HL-60/S4 treated with retinoic acid at 250 ng/mL for 4 days and 3 days (cell line): ENCODE data around the gene B4GALT2.

ENCODE experiments used
- in situ Hi-C: fragments of 300-500 bp; cut with MboI; formaldehyde crosslinking; loops from 2 replicates; pipeline ENCODE4 v1.7.0; 2022; ENCODE audit warnings: low sequenced_read_pairs

B4GALT2 gene

GRCh38 chr1:43969746-43970466, 9.1 kb upstream of the B4GALT2 start, which contains the start of gene DPH2:
TSS of gene DPH2 (plus strand) at chr1:43970010. CDS start at chr1:43970176, 166 bp downstream.
- in situ Hi-C loops, result no loop called here

- in situ Hi-C loops, result no loop called here
These were observed 8.5 kb upstream of the B4GALT2 start for GRCh38 chr1:43970502-43970901.

- in situ Hi-C loops, result no loop called here
These were observed 8.1 kb upstream of the B4GALT2 start for GRCh38 chr1:43970911-43971310.

- in situ Hi-C loops, result no loop called here
These were observed 7.6 kb upstream of the B4GALT2 start for GRCh38 chr1:43971336-43971980.

GRCh38 chr1:43973981-43974442, 5.0 kb upstream of the B4GALT2 start:
- in situ Hi-C loops, result no loop called here

GRCh38 chr1:43974443-43975248, 4.4 kb upstream of the B4GALT2 start, which contains the start of gene ATP6V0B:
TSS of gene ATP6V0B (plus strand) at chr1:43974960. CDS start at chr1:43975041, 81 bp downstream.
- in situ Hi-C loops, result no loop called here

- in situ Hi-C loops, result no loop called here
These were observed 3.6 kb upstream of the B4GALT2 start for GRCh38 chr1:43975249-43975961.

- in situ Hi-C loops, result no loop called here
These were observed 3.0 kb upstream of the B4GALT2 start for GRCh38 chr1:43976045-43976444.

GRCh38 chr1:43976890-43977289, 2.1 kb upstream of the B4GALT2 start:
- in situ Hi-C loops, result no loop called here

GRCh38 chr1:43977376-43978263, 1.4 kb upstream of the B4GALT2 start:
- in situ Hi-C loops, result no loop called here

GRCh38 chr1:43978264-43978550, 803 bp upstream of the B4GALT2 start:
- in situ Hi-C loops, result no loop called here

- in situ Hi-C loops, result no loop called here
These were observed 184 bp downstream of the B4GALT2 start for GRCh38 chr1:43979261-43979527.

- in situ Hi-C loops, result no loop called here
These were observed 681 bp downstream of the B4GALT2 start for GRCh38 chr1:43979528-43980254.

GRCh38 chr1:43980255-43981134, 1.5 kb downstream of the B4GALT2 start:
- in situ Hi-C loops, result no loop called here

- in situ Hi-C loops, result no loop called here
These were observed 2.1 kb downstream of the B4GALT2 start for GRCh38 chr1:43981135-43981491.

GRCh38 chr1:43981636-43982035, 2.6 kb downstream of the B4GALT2 start:
- in situ Hi-C loops, result no loop called here

GRCh38 chr1:43982241-43982640, 3.2 kb downstream of the B4GALT2 start:
- in situ Hi-C loops, result no loop called here

- in situ Hi-C loops, result no loop called here
These were observed 3.8 kb downstream of the B4GALT2 start for GRCh38 chr1:43982808-43983207.
